ENCODE measurements around the gene NKD1. TPM values are rescaled to one million over a fixed set of nuclear protein-coding genes. Genes with fewer than 3 reads are reported as not detected.

Gene NKD1
- total RNA-seq, 2 experiments from 2014 or later, result 0.67 to 1.6 TPM

DNA sequence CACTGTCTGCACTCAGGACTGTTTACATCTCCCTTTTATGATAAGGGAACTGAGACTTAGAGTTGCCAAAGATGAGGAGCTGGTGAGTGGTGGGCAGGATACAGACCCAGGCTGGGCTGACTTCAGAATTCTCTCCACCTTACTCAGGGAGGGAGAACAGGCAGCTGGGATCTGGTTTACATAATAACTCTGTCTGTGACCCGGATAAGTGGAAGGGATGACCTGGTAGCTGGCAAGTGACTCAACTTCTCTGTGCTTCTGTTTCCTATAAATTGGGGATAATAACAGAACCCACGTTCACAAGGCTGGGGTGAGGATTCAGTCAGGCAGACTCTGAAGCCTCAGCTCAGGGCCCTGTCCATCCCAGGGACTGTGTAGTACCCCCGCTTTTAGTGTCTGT lies 130.3 kb downstream of the NKD1 start:
- Mint-ChIP-seq H3K27me3 (no peaks in the 10 kb centered on the region), H3K27ac (peak overlapping the region; percentile 91), H3K36me3 (peaks cover 59% of the 10 kb centered on the region), H3K9me3 (peaks cover 6% of the 10 kb centered on the region), H3K4me3 (peak overlapping the region; percentile 89), H3K4me1 (ENCODE audit: low read depth) (peaks cover 66% of the 10 kb centered on the region)
- intact Hi-C loops (cut with micrococcal nuclease), result no loop called here
- ChIA-PET CTCF (interaction anchor here (0.9 to 20.1 kb wide), 14 partner anchors 10 to 125 kb away, joined by 3 to 430 read pairs (median 4); no protein-coding TSS in a partner anchor), POLR2A (interaction anchor here (0.7 to 9.6 kb wide), 4 partner anchors 11 to 67 kb away, joined by 4 to 123 read pairs (median 26); partner anchors contain the start of gene NOD2)
- DNase-seq, result peak; percentile 38

DNA sequence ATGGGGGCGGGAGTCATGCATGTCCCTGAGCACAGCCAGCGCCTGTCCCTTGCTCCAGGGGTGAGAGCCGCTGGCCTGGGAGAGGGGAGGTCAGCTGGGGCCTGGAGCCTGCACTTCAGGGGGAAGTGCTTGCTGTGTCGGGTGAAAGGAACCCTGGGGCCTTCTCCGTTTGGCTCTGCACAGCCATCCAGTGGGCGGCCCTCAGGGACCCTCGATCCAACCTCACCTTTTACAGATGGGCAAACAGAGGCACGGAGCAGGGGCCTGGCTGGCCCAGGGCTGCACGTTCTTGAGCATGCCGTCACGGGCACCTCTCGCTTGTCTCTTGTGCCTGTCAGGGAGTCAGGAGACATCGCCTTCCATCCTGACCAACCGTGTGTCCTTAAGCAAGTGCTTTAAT lies 131.1 kb downstream of the NKD1 start:
- no peaks in the 10 kb centered on the region for H3K27me3 Mint-ChIP-seq
- POLR2A ChIA-PET, result interaction anchor here (2.6 to 9.6 kb wide), 3 partner anchors 12 to 66 kb away, joined by 14 to 123 read pairs (median 37); partner anchors contain the start of gene NOD2
- intact Hi-C loops (cut with micrococcal nuclease), result no loop called here
- peaks cover 52% of the 10 kb centered on the region for H3K36me3 Mint-ChIP-seq
- H3K27ac Mint-ChIP-seq, result peak overlapping the region; percentile 91
- DNase-seq, result no peak
- peaks cover 74% of the 10 kb centered on the region for H3K4me1 Mint-ChIP-seq (ENCODE audit: low read depth)
- peaks cover 3% of the 10 kb centered on the region for H3K9me3 Mint-ChIP-seq
- CTCF ChIA-PET, result interaction anchor here (1.0 to 20.1 kb wide), 7 partner anchors 9 to 124 kb away, joined by 3 to 430 read pairs (median 8); no protein-coding TSS in a partner anchor
- H3K4me3 Mint-ChIP-seq, result peak overlapping the region; percentile 89

DNA sequence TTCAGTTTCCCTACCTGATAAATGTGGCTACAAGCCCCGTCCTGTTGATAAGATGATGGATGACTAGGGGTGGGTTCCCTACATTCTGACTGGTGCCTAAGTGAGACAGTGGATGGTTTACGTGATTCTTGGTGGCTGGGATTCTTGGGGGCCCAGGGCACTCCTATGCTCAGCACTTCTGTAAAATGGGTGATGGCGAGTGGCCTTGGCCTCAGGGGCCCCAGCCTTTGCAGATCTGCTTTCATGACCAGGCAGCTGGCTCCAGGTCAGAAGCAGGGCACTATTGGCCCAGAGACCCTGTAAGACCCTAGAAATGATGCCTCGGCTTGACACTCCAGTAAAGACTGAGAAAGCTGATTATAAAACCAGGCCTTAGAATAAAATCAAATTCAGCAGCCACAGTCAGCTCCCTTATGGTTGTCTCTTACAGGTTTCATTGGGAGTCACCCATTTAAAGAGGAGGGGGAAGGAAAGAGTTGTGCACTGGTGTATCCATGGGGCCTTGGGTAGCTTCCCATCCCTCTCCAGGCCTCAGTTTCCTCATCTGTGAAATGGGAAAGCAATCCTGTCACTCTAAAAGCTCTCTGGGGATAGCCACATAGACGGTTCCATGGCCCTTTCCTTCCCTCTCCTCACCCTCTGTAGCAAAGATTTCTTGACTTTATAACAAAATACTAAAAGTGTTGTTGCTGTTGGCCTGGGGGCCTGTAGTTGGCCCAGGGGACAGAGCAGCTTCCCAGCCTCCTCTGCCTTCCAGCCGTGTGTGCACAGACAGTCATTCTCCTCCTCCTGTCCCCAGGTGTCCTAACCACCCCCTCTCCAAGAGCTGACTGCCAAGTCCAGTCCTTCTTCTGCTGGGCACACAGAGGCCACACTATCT lies 131.7 kb downstream of the NKD1 start:
- Mint-ChIP-seq H3K36me3 (peaks cover 46% of the 10 kb centered on the region), H3K27ac (peak overlapping the region; percentile 91), H3K4me3 (peak overlapping the region; percentile 89), H3K9me3 (no peaks in the 10 kb centered on the region), H3K4me1 (ENCODE audit: low read depth) (peaks cover 79% of the 10 kb centered on the region), H3K27me3 (no peaks in the 10 kb centered on the region)
- ChIA-PET CTCF (interaction anchor here (0.9 to 20.1 kb wide), 6 partner anchors 8 to 123 kb away, joined by 3 to 430 read pairs (median 43); no protein-coding TSS in a partner anchor), POLR2A (interaction anchor here (1.1 to 9.6 kb wide), 4 partner anchors 11 to 66 kb away, joined by 4 to 123 read pairs (median 24); partner anchors contain the start of genes CYLD and NOD2)
- intact Hi-C loops (cut with micrococcal nuclease), result loop anchor here (5.0 kb wide), 3 partner anchors 343 to 528 kb away; partner anchors contain the start of gene TENT4B
- DNase-seq, result no peak

DNA sequence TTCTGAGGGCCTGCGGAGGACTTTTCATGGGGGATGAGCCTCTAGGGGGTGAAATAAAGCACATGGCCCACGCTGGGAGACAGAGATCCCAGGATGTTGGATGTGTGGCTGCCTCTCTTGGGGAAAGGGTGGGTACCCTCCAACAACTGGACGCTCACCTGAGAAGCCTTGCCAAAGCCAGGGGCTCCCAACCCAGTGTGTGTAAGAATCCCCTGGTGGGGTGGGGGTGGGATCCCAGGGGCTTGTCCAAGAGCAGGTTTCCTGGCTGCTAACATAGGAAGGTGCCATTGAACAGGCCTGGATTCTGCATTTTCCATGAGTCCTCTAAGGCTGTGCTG lies 132.3 kb downstream of the NKD1 start:
- Mint-ChIP-seq H3K9me3 (no peaks in the 10 kb centered on the region), H3K27ac (peak overlapping the region; percentile 91), H3K4me1 (ENCODE audit: low read depth) (peaks cover 82% of the 10 kb centered on the region), H3K27me3 (no peaks in the 10 kb centered on the region), H3K36me3 (peaks cover 41% of the 10 kb centered on the region), H3K4me3 (peak overlapping the region; percentile 89)
- ChIA-PET CTCF (interaction anchor here (0.9 to 20.1 kb wide), 8 partner anchors 9 to 325 kb away, joined by 3 to 430 read pairs (median 13); no protein-coding TSS in a partner anchor), POLR2A (interaction anchor here (1.1 to 9.6 kb wide), 6 partner anchors 11 to 85 kb away, joined by 4 to 123 read pairs (median 8); partner anchors contain the start of genes CYLD and NOD2)
- intact Hi-C loops (cut with micrococcal nuclease), result loop anchor here (5.0 kb wide), 3 partner anchors 343 to 528 kb away; partner anchors contain the start of gene TENT4B
- no peak for DNase-seq

DNA sequence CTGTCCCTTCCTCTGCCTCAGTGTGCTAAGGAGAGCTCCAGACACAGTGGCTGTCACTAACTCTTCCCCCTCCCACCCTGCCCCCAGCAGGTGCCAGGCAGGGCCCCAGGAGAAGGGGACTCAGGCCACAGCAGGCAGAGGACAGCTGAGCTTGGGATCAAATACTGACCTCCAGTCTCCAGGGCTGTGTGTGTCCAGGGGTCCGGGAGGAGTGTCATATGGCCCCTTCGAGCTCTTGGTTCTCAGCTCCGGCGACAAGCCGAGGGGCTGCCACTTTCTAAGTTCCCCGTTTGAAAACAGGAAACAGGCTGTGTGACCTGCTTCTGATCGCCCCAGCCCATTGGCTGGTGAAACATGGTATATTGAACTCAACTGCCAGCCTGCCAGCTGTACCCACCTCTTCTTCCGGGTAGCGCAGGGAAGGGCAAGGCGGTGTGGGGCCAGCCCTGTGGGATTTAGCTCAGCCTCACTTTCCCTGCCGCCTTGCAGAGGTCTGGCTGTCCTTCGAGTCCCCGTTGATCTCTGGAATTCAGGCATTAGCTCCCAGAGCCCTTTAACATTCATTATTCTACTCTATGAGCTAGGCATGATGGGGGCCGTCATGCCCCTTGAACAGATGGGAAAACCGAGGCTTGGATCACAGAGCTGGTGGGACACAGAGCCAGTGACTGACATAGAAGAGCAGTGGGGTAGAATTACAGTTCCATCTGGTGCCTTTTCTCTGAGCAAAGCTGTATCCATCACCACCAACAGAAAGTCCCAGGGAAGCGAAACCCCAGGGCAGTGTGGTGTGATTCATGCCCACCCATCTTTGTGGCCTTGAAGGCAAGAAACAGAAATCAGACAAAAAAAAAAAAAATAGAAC lies 133.1 kb downstream of the NKD1 start, which contains the start of gene SNX20:
Gene SNX20 (minus strand): TSS at position 292 of the 865 bp plus-strand sequence. CDS start 3,786 bp downstream, outside the sequence.
- H3K4me3 Mint-ChIP-seq, result peak within 1 kb of the TSS; percentile 89
- peak within 1 kb of the TSS; percentile 91 for H3K27ac Mint-ChIP-seq
- ChIA-PET CTCF (interaction anchor here (0.7 to 20.1 kb wide), 10 partner anchors 10 to 804 kb away, joined by 3 to 430 read pairs (median 8); no protein-coding TSS in a partner anchor), POLR2A (interaction anchor here (0.8 to 9.6 kb wide), 10 partner anchors 11 to 84 kb away, joined by 3 to 123 read pairs (median 4); partner anchors contain the start of genes CYLD and NOD2)
- H3K4me1 Mint-ChIP-seq (ENCODE audit: low read depth), result peaks cover 85% of the 10 kb centered on the region
- intact Hi-C loops (cut with micrococcal nuclease), result loop anchor here (1.0 to 5.0 kb wide), 5 partner anchors 17 to 529 kb away; partner anchors contain the start of gene TENT4B
- peaks cover 34% of the 10 kb centered on the region for H3K36me3 Mint-ChIP-seq
- DNase-seq, result peak; percentile 79
- H3K9me3 Mint-ChIP-seq, result no peaks in the 10 kb centered on the region
- no peaks in the 10 kb centered on the region for H3K27me3 Mint-ChIP-seq

DNA sequence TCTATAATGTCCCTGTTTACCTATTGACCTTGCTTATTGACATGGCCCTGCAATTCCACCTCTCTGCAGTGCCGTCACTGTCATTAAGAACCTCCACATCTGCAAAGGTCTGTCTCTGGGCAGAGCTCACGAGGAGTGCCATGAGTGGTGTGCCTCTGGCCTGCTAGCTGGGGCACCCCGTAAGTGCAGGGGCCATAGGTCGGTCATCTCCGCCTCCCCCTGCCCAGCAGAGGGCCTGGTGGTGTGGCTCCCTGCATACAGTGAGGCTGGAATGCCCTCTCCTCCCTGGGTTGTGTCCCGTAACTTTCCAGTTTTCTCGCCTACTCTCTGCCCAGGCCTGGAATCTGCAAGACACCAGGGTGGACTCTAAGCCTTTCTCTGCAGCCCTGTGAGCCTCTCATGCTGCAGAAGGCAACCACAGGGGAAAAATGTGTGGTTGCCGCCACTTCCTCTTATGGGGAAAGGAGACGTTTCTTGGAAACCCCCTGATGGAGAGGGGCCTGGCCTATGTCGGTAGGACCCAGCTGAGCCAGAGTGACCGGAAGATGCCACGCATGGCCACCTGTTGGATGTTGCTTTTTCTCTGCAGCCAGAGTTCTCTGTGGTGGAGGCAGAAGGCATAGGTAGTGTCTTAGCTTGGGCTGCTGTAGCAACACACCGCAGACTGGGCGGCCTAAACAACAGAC lies 135.6 kb downstream of the NKD1 start:
- Mint-ChIP-seq H3K9me3 (no peaks in the 10 kb centered on the region), H3K27ac (peak overlapping the region; percentile 90), H3K4me3 (peak overlapping the region; percentile 43), H3K27me3 (no peaks in the 10 kb centered on the region), H3K36me3 (peaks cover 12% of the 10 kb centered on the region), H3K4me1 (ENCODE audit: low read depth) (peaks cover 67% of the 10 kb centered on the region)
- peak; percentile 82 for DNase-seq
- CTCF ChIA-PET, result interaction anchor here (1.1 to 4.5 kb wide), 10 partner anchors 9 to 123 kb away, joined by 3 to 20 read pairs (median 8); no protein-coding TSS in a partner anchor
- POLR2A ChIA-PET, result interaction anchor here (0.8 to 9.6 kb wide), 5 partner anchors 13 to 61 kb away, joined by 6 to 123 read pairs (median 16); partner anchors contain the start of genes CYLD and NOD2
- intact Hi-C loops (cut with micrococcal nuclease), result loop anchor here (1.0 to 5.0 kb wide), 5 partner anchors 12 to 532 kb away; partner anchors contain the start of gene TENT4B

DNA sequence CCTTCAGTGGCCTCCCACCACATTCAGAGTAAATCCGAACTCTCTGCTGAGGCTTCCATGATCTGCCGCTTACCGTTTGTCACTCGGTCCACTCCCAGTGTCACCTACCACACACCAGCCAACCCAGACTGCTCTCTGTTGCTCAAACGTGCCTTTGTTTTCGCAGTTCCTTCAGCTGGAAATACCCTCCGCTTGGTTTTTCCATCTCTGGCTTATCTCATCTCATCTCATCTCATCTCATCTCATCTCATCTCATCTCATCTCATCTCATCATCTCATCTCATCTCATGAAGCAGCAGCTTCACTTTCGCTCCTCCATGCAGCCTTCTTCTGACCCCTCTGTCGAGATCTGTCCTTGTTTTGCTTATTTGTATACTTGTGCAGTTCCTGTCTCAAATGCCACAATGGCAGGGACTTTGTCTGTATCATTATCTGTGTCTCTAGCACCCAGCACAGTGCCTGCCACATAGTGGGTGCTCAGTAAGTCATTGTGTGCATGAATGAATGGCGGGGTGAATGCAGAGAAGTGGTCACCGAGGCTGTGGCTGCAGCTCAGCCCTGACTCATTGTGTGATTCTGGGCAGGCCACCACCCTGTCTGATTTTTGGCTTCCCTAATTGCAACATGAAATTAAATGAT lies 136.7 kb downstream of the NKD1 start:
- H3K9me3 Mint-ChIP-seq, result no peaks in the 10 kb centered on the region
- peaks cover 3% of the 10 kb centered on the region for H3K36me3 Mint-ChIP-seq
- H3K4me1 Mint-ChIP-seq (ENCODE audit: low read depth), result peaks cover 66% of the 10 kb centered on the region
- H3K27me3 Mint-ChIP-seq, result no peaks in the 10 kb centered on the region
- intact Hi-C loops (cut with micrococcal nuclease), result loop anchor here (1.0 to 5.0 kb wide), 5 partner anchors 11 to 533 kb away; partner anchors contain the start of gene TENT4B
- DNase-seq, result peak; percentile 72
- ChIA-PET POLR2A (interaction anchor here (0.5 to 9.6 kb wide), 7 partner anchors 12 to 94 kb away, joined by 3 to 123 read pairs (median 8); partner anchors contain the start of genes CYLD and NOD2), CTCF (interaction anchor here (0.8 to 4.5 kb wide), 13 partner anchors 10 to 122 kb away, joined by 3 to 20 read pairs (median 6); no protein-coding TSS in a partner anchor)
- peak overlapping the region; percentile 43 for H3K4me3 Mint-ChIP-seq
- H3K27ac Mint-ChIP-seq, result peak overlapping the region; percentile 90

DNA sequence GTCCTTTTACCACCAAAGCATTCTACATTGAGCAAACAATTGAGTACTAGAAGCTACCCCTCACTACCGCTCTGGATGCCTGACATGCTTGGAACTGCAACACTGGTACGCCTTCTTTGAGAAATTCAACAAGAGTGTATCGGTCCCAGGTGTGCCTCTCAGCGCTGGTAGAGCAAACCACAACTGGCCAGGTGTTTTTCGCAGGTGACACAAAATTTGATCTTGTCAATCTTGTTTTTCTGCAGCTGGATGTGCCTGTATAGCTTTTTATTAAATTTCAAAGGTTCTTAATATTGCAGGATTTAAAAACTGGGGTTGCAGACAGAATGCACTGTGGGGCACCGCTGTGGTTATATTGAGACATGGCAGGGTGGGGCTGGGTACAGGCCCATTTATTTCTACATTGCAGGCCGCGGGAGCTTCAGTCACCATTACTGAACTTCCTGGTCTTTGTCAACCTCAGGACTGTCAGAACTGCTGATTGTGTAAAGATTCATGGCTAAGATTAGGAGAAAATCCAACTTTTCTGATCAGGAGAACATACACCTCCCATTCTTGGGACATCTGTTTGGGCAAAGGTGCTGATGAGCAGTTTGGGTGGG lies 137.4 kb downstream of the NKD1 start:
- Mint-ChIP-seq H3K27me3 (no peaks in the 10 kb centered on the region), H3K27ac (peak overlapping the region; percentile 90), H3K36me3 (no peaks in the 10 kb centered on the region), H3K9me3 (no peaks in the 10 kb centered on the region), H3K4me3 (no peak overlapping the region), H3K4me1 (ENCODE audit: low read depth) (peaks cover 64% of the 10 kb centered on the region)
- ChIA-PET POLR2A (interaction anchor here (0.5 to 9.6 kb wide), 7 partner anchors 12 to 93 kb away, joined by 3 to 123 read pairs (median 8); partner anchors contain the start of genes CYLD and NOD2), CTCF (interaction anchor here (0.8 to 4.5 kb wide), 11 partner anchors 9 to 121 kb away, joined by 3 to 20 read pairs (median 7); no protein-coding TSS in a partner anchor)
- DNase-seq, result no peak
- intact Hi-C loops (cut with micrococcal nuclease), result no loop called here

DNA sequence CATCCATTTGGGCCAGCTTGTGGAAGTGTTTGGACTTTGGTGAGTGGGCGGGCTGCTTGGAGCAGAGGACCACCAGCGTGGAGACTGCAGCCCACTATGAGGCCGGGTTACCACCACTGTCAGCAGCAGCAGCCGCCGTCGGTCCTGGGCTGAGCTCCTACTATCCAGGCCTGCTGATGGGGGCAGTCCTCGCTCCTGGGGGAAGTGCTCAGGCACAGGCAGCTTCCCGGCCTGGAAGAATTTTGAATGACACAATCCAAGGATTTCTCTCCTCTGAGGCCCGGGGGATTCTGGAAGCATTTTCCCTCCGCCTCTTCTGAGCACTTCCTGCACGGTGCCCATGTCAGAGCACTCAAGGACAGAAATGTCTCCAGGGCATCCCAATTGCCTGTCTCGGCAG lies 139.9 kb downstream of the NKD1 start:
- H3K36me3 Mint-ChIP-seq, result no peaks in the 10 kb centered on the region
- H3K27ac Mint-ChIP-seq, result peak overlapping the region; percentile 23
- H3K27me3 Mint-ChIP-seq, result no peaks in the 10 kb centered on the region
- no peak overlapping the region for H3K4me3 Mint-ChIP-seq
- H3K4me1 Mint-ChIP-seq (ENCODE audit: low read depth), result peaks cover 57% of the 10 kb centered on the region
- intact Hi-C loops (cut with micrococcal nuclease), result no loop called here
- ChIA-PET CTCF (interaction anchor here (0.9 to 2.2 kb wide), 3 partner anchors 9 to 58 kb away, joined by 3 to 5 read pairs (median 3); no protein-coding TSS in a partner anchor), POLR2A (no interaction called here)
- no peak for DNase-seq
- no peaks in the 10 kb centered on the region for H3K9me3 Mint-ChIP-seq
